NCI-H2196 treated with DMSO at 0.1 percent for 48 hours (cell line): ENCODE data around the gene PNPLA1.

ENCODE experiments used
- DNase-seq: peaks from one replicate; lab custom pipeline; 2025; ENCODE audit not compliant: unreplicated experiment; lab: John Stamatoyannopoulos, UW

PNPLA1 gene

DNA sequence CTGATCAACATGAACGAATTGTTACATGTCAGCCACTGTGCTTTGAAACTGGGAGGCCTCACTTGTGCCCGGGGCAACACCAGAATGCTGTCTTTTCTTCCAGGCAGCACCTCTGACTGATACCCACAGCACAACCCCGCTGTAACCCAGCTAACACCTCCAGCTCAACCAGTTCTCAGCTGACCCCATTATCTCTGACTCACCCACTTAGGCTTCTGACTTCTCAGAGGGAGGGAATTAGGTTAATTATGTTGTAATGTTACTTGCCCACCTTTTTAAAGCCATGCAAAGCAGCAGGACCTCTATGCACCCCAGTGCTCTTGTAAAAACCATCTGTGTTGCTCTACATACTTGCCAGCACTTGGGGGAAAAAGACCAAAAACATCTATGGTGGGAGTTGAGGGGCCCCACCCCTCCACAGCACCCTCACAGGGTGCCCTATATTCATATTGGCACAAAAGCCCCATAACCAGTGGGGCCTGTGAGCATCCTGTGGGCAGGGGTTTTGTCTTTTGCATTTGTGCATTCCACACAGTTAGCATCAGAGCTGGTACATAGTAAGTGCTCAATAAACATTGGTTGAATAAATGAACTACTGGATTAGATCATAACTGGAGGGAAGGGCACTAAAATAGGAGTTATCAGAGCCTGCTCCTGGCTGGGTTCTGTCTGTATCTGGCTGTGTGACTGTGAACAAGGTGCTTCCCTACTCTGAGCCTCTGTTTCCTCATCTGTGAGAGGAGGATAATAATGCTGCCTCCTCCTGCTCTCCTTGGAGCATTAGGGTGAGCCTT lies 44.6 kb downstream of the PNPLA1 start:
- no peak for DNase-seq

DNA sequence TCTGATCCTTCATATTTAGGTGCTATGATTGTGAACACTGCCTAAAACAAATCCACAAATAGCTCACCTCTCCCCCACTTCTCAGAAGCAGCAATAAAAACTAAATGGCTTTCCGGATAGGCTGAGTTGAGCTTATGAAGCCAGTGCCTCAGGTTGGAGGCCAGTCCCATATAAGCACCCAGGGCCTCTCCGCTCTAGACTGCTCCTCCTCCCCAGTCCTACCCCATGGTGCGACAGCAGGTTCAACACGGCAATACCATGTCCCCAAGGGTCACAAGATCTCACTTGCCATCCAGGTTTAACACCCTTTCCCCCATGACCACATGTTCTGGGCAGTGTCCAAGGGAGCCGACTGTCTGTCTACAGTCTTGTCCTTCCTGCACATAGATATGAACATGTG lies 46.1 kb downstream of the PNPLA1 start:
- no peak for DNase-seq

DNA sequence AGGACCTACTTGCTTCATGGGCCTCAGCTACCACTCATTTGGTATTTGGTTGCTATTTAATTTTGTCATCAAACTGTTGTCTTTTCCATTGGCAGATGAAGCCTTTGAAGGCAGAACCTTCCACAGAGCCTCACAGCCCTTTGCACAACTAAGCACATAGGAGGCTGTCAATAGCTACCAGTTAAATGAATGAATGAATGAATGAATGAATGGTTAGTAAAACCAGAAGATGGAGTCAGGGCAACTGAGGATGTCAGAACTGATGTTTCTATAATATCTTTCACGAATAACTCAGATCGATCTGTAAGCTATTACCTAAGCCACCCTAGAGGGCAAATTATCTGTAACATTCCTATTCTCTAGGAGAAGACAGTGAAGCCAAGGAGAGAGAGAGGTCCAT lies 47.8 kb downstream of the PNPLA1 start:
- DNase-seq = no peak

DNA sequence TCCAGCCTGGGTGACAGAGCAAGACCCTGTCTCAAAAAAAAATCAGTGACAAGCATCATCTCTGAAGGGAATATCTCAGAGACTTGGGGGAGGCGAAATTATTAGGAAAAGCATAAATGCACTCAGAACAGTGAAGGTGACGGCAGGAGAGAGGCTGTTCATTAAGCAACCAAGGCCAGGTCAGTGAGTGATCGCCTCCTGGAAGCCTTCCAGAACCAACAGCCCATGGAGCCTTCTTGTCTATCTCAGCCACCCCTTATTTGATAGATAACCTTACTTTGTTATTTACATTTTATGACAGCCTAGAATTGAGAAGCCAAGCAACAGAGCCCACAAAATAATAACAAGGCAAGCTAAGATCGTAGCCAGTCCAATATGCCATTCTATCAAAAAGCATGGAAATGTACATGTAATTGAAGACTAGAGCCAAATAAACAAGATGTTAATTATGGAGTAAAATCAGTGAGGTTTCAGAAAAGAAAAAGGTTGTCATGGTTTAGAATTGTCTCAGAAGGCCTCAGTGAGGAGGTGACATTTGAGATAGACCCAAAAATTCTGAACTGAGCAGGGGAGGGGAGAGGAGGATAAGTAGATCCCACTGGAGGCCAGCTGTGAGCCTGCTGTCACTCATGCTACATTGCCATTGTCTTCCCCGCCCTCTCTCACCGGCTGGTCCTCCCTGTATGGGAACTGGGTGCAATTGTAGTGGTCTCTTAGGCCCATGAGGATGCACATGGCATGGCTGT lies 49.0 kb downstream of the PNPLA1 start:
- DNase-seq = peak; percentile 46

DNA sequence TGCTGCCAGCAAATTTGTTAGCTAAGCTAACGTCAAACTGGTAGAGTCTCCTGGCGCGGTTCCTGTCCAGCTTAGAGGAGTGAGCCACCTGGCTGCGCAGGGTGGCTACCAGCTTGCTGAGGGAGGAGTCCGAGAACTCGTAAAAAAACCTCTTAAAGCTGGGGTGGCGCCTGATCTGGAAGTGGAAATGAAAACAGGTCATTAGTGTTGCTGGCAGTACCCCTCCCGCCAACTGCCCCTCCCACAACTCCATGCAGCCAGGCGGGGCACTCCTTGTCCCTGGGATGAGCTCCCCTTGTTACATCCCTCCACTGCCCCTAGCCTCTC lies 49.5 kb downstream of the PNPLA1 start:
- peak; percentile 96 for DNase-seq

DNA sequence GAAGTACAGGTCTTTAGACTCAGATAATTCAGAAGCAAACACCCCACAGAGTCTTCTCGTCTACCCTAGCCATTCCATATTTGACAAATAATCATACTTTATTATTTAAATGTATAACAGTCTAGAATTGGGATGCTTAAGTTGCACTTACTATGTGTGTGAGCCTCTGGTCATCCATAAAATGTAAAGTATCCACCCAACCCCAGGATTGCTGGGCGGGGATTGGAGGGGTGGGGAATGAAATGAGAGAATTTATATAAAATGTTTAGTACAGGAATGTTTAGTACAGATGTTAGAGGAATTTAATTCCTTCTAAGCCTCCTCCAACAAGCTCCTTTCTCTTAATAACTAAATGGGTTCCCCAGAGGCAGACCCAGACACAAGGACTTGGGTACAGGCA lies 50.0 kb downstream of the PNPLA1 start:
- no peak for DNase-seq

DNA sequence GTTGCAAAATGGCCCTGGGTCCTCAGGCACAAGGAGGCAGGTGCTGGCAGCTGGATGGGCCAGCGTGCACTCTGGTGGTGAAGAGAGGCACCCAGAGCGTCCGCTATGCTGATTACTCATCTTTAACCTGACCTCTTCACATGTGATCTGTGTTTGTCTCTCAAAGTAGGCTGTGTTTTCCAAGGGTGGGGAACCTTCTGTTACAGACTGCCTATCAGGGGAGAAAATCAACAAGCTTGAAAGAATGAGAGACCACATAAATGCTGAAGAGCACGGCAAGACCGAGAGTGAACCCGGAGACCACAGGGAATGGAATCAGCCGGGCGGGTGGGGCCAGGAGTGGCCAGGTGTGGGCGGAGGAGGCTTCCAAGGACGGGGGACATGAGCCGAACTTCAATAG lies 50.6 kb downstream of the PNPLA1 start:
- peak; percentile 20 for DNase-seq

DNA sequence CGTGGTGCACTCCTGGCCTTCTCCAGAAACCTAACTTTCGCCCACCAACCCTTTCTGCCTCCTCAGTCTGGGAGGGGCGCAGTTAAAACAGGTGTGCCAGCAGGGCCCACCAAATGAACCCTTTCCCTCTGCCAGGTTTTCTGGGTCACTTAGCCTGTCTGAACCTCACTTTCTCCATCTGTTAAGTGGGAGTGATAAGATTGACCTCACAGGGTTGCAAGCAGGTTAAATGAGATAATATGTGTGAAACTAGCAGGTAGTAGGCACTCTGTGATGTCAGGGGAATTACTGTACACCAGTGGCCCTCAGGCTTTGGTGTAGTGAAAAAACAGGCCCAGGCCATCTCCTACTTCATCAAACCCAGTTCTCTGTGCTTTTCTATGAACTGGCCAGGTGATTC lies 52.7 kb downstream of the PNPLA1 start:
- no peak for DNase-seq

DNA sequence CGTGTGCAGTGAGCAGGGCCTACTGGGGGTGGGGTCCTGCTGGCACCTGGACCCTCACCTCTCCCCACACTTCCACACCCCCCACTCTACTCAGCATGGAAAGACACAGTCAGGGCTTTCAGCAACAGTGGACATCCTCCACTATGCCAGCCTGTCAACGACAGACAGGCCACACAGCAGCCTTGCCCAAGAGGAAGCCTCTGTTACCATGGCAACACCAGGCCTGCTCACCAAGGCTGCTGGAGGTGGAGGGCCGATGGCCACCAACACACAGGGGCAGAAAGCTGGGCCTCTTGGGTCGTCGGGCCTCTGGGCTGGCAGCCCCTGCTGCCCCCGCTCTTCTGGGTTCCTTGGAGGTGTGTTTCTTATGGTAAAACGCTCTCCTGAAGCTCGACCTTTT lies 53.2 kb downstream of the PNPLA1 start:
- peak; percentile 27 for DNase-seq

DNA sequence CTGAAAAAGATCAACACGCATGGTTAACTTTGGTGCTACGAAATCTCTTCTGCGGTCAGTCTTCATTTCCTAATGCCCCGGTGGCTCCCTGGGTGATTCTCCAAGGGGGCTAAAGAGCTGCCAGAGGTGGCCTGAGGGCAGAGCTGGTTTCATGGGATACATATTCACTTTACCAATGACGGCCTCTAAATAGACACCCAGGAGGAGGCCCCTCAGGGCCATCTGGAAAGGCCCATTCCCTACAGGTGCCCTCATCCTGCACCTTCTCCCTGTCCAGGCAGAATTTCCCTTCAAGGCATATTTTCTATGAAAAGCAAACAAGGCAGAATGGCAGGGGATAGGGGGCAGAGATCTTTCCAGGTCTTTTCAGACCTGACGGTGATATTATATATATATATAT lies 54.3 kb downstream of the PNPLA1 start:
- no peak for DNase-seq

DNA sequence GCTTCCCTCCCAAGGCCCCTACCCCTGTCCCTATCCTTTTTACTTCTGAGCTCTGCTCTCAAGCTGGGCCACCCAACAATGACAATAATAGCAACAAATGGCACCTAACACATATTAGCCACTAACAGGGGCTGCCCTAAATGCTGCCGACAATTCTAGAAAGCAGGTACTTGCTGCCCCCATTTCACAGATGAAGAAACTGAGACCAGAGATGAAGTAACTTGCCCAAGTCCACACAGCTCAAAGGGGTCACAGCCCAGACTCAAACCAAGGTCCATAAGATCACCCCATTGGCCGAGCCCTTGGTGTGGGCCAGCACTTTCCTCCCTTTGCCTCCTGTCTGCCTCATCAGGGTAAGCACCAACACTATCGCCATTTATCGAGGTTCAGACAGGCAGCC lies 54.9 kb downstream of the PNPLA1 start:
- DNase-seq = no peak

DNA sequence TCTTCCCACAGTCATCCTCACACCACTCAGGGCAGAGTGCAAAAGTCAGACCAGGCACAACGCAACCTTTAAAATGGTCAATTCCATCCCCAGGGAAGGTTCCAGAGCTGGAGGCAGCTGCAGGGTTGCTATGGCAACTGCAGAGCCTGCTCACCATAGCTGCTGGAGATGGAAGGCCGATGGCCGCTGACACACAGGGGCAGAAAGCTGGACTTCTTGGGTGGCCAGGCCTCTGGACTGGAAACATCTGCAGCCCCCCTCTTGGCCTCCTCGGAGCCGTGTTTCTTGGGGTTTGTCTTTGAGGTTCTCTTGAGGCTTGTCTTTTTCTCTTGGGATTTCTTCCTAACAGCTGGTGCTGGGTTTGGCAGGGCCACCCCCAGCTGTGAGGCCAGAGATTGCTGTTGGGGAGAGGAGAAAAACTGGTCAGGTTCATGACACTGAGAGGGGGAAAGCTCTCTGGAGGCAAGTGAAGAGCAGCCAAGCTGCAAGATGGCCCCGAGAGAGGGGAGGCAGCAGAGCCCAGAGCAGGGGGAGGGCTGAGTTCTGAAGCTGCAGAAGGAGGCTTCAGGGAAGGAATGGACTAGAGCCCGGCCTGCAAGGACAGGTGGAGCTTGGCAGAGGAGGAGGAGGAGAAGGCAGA lies 56.6 kb downstream of the PNPLA1 start:
- no peak for DNase-seq

DNA sequence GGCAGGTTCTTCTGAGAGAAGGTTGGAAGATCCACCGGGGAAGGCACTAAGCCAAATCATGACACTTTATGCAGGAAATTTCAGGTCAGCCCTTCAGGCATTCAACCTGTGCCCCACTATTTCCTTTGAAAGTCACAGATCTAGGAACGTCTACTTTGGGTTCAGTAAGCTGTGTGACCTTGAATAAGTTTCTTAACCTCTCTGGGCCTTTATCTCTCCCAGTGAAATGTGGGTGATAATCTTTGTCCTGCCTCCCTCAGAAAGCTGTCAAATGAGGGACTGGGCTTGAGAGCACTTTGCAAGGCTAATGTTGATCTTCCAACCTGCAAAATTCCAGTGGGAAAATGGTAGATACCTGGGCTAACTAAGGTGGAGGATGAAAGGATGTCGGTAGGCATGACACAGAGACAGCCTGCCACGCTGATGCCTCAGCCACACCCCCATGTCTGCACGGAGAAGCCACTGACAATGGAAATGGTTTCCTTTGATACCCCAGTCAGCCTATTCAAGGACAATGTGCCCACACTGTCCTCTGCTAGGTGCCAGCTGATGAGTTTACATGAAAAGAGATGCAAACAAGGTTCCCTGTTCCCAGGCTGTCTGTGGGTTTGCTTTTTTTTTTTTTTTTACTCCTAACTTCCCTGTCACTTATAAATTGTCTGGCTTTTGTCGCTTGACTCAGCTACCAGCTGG lies 57.5 kb downstream of the PNPLA1 start:
- DNase-seq = no peak

DNA sequence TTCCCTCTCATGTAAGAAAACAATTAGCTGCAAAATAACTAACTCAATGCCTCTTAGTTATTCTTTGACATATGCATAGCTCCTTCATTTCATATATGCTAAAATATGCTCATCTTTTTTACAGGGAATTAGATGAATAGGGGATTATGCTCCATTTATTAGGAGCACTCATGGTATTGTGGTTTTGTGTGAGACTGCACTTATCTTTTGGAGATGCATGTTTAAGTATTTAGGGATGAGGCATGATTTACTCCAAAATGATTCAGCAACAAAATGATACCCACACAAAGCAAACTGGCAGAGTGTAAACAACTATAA lies 58.0 kb downstream of the PNPLA1 start:
- DNase-seq = no peak

DNA sequence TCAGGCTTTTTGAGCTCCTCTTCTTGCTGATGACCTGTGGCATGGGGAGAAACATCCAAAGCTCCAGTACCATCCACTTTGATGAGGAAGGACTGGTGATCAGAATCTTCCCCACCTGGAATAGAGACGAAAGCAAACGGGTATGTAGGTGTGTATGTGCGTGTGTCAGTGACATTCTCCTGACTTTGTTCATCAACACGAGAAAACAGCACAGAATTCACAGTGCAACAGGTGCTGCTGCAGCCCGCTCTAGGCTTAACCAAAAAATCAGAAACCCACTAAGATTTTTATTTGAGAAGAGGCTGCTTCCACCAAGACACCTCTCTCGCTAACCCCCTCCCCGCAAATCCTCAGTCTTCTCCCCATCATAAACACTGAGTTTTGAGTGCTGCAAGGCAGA lies 58.7 kb downstream of the PNPLA1 start:
- no peak for DNase-seq

DNA sequence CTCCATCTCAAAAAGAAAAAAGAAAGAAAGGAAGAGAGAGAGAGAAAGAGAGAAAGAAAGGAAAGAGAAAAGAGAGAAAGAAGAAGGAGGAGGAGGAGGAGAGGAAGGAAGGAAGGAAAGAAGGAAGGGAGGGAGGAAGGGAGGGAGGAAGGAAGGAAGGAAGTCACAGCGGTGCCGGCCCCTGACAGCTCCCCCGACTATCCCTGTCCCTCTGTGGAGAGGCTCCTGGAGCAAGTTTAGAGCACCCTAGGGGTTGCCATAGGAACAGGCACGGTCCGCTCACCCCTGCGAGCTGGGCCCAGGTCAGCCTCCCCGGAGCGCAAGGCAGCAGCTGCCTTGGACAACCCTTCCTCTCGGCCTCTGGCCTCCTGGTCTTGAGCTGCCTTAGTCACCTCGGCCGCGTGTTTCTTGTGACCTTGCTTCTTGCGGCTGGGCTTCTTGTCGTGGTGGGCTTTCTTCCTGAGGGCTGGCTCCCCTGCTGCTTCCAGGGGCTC lies 60.0 kb downstream of the PNPLA1 start:
- DNase-seq = no peak

DNA sequence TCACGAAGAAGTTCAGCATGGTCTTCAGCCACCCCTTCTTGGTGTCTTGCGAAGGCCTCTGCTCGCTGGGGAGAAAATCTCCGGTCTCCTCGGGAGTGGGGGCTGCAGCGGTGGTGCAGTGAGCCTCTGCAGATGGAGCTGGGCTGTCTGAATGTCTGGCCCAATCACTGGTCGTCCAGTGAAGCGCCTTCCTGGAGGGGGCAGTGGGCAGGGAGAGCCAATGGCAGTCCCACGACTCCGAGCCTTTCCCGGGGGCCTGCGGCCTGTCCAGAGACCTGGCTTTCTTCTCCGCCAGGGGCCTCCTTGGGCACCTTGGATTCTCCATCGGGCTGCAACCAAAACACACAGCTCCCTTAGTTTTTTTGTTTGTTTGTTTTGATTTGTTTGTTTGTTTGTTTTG lies 60.5 kb downstream of the PNPLA1 start:
- no peak for DNase-seq

DNA sequence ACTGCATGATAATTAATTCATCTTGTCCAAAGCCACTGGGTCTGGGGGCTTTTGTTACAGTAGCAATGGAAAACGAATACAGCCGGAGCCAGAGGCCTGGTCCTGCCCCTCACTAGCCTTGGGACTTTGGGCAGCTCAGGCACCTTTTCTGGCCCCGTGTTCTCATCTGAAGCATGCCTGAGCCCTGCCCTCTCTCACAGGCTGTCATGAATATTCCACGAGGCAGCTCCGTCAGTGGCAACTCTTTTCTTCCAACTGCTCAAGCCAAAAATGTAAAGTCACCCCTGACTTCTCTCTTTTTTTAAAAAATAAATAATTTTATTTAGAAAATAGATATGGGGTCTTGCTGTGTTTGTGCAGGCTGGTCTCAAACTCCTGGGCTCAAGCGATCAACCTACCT lies 61.5 kb downstream of the PNPLA1 start:
- DNase-seq = no peak

DNA sequence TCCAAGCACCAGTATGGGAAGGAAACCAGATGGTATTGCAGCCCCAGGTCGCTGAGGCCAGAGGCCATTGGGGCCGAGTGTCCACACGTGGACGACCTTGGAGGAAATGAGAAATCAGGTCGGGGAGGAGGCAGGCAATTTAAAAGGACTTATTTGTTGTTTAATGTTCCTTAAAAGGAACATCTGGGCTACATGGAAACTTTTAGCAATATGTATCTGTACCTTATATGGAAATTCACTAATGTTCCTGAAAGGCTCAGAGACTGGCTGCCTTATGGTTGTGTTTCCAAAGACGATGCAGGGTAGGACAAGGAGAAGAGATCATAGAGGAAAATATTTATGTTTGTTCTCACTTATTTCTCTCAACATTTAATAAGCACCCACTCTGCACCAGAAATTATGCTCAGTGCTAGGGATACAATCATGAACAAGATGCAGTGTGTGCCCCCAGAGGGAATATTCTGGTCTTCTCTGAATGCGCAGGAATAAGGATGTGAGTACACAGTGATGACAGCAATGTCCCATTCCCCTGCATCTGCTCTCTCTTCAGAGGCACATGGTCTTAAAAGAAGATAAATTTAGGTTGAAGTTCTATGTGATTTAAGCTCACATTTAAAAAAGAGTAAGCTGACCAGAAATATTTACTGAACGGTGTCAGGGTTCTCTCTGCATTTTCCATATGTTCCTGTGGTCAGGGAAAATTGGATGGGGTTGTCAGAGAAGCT lies 63.5 kb downstream of the PNPLA1 start:
- no peak for DNase-seq

DNA sequence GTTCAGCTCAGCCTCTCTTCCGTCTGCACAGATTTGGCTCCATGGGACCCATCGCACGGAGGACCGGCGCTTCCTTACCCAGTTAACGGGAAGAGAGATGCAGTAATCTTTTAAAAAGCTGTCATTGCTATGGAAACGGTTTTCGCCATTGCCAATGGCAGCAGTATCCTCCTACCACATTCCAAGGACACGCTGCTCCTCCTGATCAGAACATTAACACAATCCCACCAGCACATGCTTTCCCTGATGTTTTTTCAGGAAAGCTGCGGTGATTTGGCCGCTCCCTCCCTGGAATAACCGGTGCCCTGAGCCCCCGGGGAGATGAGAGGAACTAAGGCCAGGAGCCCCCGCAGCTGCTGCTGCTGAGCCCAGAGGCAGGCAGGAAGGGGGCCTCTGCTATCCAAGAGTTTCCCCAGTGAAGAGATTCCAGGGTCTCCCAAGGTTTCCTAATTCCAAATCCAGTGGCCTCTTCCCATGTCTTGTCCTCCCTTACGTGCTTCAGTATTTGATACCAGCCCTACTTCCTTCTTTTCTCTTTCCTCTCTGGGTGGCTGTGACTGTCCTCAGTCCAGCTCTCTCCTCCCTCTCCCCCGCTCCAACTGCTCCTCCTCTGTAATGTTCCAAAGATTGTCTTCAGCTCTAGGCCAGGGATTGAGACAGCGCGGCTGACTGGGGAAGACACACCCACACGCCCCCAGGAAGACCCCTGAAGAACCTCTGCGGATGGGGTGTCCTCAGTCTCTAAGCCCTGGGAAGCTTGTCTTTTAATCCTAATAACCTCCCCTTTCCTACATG lies 64.3 kb downstream of the PNPLA1 start:
- no peak for DNase-seq
